Measurements from ENCODE around the gene AIP.
"Not testable (repeated sequence)": the region's sequence is repeated elsewhere in the genome, so short reads cannot be mapped to it uniquely, and the experiment has no call there.

The AIP gene

DNA sequence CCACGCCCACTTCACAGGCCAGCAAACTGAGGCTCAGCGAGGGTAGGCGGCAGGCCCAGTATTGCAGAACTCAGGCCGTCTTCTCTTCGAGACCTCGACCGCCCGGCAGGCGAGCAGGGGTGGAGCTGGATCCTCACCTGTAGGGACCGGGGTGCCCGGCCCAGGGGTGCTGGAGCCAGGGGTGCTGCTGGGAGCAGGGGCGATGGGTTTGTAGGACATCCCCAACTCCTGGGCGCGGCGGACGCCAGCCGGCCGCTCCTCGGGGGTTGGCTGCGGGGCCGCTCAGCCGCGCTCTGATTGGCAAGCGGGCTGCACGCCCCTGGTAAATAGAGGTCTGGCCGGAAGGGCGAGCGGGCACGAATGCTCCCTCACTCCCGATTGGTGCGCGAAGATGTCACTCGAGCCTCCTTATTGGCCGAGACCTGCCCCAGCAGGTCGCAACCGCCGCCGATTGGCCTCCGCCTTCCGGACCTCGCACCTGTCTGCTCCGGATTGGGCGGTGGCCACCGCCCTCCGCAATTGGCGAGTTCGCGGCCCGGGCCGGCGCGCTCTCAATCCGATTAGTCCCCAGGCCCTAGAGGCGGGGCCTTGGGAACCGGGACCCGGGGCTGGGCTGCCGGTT lies 25.1 kb downstream of the AIP start, which contains the start of gene CDK2AP2:
CDK2AP2 (minus strand) TSS at position 299 of the 622 bp plus-strand sequence; CDS start at position 219, 80 bp downstream.
- DNase-seq, result peak; percentile 100

DNA sequence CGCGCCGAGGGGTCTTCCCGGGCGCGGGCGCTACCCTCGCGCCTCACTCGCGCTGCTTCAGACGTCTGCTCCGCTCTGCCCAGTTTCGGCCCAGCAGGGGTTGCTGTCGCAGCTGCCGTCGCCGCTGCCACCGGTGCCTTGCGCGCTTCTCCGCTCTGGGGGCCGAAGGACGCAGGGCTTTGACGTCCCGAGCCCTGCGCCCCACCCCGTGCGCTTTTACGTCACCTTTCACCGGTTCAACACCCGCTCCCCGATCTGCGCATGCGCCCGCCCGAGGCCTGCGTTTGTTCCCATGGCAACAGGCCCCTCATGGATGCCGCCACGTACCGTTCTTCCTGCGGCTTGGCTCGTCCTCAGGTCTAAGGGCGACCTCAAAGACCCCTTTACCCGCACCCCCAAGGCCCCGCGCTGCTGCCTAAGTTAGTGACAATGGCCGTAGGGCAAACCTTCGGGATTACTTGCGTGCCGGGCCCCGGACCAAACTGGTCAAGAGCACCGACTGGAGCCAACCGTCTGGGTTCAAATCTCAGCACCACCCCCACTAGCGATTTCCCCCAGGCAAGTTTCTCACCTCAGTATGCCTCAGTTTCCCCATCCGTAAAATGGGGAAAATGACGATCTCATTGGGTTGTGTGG lies 25.8 kb downstream of the AIP start:
- peak; percentile 91 for DNase-seq

DNA sequence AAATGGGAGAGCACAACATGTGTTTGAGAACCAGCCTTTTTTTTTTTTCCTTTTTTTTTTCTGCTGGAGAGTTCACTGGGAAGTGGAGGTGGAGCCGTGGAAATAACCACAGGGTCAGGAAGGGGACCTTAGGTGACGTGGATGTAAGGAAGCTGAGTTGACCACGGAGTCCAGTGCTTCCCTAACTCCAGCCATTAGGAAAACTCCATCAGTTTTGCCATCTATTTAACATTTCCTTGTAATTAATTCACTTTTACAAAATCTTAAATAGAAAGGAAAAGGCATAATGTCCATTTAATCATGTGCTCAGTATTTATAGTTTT lies 27.2 kb downstream of the AIP start:
- no peak for DNase-seq

DNA sequence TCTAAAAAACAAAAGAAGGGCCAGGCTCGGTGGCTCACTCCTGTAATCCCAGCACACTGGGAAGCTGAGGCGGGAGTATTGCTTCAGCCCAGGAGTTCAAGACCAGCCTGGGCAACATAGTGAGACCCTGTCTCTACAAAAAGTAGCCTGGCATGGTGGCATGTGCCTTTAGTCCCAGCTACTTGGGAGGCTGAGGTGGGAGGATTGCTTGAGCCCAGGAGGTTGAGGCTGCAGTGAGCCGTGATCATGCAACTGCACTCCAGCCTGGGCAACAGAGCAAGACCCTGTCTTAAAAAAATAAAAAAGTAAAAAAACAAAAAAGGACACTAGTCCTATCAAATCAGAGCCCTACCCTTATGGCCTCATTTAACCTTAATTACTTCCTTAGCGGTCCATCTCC lies 28.7 kb downstream of the AIP start:
- not testable (repeated sequence) for DNase-seq

DNA sequence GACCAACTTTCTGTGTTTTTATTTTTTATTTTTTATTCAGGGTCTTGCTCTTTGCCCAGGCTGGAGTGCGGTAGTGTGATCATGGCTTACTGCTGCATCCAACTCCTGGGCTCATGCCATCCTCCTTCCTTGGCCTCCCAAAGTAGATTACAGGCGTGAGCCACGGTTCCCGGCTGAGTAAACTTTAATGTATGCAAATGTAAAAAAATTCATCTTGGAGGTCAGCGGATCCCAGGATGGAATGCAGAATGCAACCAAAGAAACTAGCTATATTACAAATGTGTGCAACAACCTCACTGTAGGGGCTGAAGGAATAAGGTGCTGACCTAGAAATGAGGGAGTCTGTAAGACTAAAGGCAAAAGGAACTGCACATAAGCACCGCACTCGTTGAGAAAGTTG lies 31.3 kb downstream of the AIP start:
- no peak for DNase-seq

DNA sequence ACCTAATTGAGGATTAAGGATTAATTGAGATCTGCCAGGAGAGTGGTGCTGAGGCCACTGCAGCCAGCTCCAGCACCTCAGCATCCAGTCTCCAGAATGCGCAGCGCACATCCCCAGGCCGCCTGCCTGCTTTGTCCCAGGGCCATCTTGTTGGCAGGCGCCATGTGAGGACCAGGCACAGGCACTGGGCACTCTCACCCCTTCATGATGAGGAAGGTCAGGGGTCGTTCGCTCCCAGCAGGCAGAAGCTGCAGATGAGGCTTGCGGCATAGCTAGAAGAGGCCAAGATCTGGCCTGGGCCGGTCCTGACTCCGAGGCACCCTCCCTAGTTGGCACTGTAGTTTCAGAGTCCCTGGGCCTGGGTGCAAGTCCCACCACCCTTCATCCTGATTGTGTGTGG lies 34.0 kb downstream of the AIP start:
- no peak for DNase-seq

DNA sequence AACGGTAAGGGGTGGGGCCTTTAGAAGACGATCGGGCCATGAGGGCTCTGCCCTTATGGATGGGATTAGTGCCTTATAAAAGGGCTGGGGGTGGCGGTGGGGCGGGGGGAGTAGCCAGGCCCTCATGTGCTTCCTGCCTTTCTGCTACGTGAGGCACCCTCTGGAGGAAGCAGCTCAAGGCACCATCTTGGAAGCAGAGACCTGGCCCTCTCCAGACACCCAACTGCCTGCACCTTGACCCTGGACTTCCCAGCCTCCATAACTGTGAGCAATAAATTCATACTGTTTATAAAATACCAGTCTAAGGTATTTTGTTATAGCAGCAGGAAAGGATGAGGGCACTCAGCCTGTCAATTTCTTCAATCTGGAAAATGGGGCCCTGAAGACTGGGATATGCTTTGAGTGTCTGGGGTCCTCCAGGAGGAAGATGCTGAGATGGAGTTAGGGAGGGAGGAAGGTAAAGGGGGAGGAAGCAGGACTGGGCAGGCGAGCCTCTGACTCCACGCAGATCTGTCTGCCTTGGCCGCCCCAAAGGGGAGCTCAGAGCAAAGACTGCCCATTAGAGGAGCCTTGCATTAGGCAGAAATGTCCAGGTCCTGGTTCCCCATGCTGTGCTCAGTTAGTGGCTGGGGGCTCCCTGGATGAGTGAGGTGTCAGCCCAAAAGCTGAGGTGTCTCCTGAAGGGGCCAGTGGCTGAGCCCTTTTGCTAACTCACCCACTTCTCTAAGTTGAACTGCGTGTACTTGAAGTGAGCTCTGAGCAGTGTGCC lies 35.1 kb downstream of the AIP start:
- no peak for DNase-seq

DNA sequence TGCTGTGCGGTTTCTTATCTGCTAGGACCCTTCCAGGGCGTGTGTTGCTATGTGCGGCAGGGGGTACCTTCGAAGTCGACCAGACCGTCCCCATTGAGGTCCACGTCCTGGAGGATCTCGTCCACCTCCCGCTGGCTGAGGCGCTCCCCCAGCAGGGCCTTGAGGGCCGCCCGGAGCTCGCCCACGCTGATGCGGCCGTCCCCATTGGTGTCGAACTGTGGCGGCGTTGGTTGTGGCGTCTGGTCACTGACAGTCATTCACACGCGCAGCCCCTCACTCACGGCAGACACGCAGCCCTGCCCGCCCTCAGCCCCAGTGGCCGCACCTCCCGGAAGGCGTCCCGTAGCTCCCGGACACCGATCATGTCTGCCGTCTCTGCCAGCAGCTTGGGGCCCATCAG lies 36.9 kb downstream of the AIP start:
- DNase-seq, result no peak

DNA sequence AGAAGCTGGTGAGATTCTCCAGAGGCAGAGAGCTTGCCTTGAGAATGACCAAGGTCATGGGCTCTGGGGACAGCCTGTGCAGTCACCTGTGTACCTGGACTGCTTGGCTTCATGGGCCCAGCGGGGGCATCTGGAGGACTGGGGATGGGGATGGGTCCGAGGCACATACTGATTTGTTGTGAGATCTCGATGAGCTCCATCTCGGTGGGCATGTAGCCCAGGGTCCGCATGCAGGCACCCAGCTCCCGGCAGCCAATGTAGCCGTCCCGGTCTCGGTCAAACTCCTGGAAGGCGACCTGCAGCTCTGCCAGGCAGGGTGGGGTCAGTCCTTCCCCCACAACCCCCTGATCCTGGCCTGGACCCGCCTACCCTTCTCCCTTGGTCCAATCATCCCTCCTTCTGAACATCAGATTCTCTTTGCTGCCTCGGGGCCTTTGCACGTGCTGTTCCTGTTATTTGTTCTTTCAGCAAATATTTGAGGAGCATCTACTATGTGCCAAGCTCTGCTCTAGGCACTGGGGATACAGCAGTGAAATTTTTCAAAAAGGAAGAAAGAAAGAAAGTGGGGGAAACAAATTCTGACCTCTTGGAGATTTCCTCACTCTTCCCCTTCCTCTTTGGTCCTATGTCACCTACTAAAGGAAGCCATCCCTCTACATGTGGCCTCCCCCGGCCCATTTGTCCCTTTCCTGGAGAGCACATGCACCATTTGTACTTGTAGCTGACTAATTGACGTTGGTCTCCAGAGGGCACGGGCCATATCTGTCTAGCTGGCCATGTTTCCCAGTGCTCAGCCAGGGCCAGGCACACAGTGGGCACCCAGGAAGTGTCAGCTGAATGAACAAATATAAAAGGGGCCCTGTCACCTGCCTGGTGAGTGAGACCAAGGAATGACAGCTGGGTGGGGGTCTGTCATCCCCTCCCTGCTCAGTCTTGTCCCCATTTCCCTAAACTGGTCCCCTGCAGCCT lies 38.3 kb downstream of the AIP start:
- no peak for DNase-seq

DNA sequence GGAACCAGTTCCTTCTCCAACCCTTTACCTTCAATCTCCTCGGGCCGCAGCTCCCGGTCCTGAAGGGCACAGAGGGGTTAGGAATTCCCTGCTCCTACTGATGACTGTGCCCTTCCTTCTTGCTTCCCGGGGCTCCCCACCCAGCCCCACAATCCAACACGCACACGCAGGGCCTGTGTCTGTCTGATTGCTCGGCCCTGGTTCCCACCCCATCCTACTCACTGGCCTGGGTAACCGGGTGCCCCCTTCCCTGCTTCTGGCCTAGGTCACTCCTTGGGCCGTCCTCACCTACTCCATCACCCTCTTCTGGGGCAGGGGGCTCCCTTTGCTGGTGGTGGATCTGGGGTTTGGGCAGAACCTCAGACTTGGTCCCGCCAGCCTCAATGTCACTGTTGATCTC lies 39.1 kb downstream of the AIP start:
- DNase-seq, result no peak

DNA sequence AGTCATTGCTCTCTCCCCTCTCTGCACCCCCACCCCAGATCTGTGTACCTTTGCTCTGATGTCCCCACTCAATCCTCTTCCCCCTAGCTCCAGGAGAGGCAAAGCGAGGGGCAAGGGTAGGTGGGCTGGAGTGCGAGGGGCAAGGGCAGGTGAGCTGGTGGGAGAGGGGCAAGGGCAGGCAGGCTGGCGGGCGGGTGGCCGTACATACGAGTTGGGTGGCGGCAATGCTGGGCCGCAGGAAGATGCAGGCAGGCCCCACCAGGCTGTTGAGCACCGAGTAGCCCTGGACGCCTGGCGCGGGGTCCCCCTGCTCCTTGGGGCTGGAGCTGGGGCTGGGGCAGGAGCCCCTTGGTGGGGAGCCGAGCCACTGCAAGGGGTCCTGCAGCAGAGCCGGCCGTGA lies 39.5 kb downstream of the AIP start:
- no peak for DNase-seq

DNA sequence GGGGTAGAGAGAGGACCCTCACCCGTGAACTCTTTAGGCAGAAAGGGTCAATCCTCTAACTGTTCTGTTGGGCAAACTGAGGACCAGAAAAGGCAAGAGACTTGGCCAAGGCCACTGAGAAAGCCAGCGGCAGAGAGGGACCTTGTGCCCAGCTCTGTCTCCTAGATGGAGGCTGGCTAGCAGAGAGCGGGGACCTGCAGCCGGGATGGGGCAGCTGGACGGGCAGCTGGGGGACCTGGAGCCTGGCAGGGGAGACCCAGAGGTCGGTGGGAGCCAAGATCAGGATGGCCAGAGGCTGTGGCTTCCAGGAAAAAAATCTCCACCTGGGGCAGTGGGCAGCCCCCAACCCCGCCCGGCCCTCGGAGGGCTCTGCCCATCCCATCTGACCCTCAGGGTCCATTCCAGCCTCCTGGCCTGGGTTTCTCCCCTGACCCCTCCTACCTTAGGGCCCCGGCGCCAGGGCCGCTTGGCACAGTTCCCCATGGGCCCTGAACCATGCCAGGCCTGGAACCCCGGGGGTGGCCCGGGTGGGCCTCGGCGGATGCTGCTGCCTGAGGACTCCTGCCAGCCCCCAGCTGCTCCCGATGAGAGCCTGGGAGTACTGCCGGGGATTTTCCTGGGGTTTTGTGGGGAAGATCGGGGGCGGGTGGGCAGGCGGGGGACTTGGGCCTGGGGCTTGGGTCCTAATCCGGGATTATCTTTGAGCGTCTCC lies 40.2 kb downstream of the AIP start, which contains the start of gene CABP2:
CABP2 (minus strand) TSS at position 603 of the 712 bp plus-strand sequence; CDS start at position 483, 120 bp downstream.
- DNase-seq, result no peak

DNA sequence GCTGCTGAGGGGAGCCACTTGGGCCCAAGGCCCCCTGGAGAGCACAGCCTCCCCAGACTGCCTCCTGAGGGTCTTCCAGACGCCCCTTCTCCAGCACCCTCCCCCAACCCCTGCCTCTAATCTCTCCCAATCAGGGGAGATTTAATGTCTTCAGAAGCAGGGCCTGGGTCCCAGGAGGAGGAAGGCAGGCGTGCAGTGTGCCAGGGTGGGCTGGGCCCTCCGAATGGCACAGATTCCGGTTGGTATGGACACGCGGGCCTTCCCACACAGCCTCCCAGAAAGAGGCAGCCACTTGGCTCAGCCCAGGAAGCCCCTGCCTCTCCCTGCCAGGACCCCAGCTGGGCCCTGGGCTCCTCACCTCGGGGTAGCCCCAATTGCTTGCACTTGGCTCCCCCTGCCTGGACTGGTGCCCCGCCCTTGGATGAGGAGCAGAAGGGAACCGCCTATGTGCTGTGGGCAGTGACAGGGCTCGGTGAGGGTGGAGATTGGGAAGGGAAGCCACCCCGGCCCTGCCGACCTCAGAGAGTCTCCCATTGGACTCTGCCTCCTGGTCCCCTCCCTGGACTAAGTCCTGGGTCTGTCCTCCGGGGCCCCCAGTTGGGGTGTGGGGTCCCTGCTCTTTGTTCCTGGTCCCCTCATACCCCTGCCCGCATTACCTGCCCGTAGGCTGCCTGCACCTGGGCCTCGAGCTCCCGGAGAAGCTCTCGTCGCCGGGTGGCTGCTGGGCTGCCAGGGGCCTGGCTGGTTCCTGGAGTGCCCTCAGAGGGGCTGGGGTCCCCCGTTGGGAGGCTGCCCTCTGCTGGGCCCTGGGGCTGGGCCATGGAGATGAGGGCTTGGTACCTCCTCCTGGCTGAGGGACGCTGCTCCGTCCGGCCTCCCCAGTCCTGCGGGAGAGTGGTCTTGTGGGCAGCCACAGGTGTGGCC lies 41.0 kb downstream of the AIP start:
- DNase-seq, result no peak

DNA sequence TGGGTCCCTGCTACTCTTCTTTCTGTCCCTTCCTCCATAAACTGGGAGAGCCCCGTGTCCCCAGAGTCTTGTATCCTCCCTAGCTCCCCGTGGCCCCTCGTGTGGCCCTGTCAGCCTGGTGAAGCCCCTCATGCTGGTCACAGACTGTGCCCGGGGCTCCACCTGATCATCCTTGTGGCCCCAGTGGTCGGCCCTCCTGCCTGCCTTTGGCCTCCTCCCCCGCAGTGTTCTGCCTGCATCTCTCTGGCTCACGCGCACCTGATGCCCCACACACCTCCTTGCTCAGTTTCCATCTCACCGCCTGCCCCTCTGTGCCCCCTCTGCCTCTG lies 41.6 kb downstream of the AIP start:
- DNase-seq, result no peak

DNA sequence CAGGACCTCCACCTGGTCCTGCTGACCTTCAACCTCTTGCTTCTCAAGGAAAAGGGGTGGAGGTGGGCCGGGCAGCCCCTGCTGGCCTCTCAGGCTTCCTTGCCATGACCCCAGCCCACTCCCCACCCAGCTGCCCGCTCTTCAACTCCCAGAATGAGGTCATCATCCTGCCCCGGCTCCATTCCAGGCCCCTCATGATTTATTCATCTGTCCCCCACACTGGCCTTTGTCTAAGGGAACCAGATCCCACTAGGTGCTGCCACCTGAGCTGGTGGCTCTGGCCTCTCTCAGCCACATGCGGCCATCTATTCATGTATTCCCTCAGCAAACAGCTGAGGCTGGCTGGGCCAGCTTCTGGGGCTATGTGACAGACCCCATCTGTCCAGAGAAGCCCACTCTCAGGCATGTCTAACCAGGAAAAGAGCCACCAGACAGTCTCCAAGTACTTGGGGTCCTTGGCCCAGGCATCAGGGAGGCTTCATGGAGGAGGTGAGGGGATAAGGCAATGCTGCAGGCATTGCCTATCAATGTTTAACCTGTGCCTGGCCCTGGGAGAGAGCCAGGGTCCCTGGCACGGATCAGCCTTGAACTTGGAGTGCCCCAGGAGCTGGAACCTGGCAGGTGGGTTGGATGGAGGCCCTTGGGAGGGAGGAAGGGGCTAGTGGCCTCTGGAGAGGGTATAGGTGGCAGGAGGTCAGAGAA lies 42.6 kb downstream of the AIP start:
- DNase-seq, result no peak

DNA sequence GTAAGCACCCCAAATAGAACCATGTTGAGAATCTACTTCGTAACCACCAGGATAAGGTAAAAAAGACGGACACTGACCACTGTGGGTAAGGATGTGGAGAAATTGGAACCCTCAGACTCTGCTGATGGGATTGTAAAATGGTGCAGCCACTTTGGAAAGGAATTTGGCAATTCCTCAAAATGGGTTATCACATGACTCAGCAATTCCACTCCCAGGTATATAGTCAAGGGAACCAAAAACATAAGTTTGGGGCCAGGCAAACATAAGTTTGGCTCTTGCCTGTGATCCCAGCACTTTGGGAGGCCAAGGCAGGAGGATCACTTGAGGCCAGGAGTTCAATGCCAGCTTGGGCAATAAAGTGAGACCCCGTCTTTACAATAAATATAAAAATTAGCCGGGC lies 45.5 kb downstream of the AIP start:
- DNase-seq, result peak; percentile 31

DNA sequence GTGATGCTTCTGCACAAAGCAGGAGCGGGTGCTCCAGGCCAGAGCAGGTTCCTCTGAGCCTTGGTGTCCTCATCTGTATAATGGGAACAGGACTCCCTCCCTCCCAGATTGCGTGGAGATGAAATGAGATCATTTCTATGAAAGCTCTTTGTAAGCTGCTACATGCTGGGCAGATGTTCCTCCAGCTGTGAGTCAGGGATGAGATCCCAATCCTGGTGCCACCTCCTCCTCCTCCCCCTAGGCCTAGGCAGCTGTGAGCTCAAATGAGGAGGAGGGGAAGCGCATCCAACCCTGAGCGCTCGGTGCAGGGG lies 47.4 kb downstream of the AIP start:
- no peak for DNase-seq

DNA sequence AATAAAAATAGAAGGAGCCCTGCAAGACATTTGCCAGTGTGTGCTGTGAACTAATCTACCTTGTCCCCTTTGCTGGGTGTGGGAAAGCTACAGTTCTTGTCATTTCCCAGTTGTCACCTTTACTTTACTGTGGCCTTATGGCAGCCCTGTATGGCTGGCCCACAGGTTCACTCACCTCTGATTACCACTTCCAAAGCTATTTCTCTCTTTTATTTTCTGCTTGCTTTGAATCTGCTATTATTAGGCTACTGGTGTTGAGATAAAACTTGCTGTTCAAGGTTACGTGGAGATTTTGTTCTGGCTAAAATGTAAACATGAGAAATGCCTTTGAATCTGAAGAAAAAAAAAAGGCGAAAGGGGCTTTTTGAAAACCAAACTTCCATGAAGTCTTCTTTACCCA lies 50.1 kb downstream of the AIP start:
- DNase-seq, result no peak

DNA sequence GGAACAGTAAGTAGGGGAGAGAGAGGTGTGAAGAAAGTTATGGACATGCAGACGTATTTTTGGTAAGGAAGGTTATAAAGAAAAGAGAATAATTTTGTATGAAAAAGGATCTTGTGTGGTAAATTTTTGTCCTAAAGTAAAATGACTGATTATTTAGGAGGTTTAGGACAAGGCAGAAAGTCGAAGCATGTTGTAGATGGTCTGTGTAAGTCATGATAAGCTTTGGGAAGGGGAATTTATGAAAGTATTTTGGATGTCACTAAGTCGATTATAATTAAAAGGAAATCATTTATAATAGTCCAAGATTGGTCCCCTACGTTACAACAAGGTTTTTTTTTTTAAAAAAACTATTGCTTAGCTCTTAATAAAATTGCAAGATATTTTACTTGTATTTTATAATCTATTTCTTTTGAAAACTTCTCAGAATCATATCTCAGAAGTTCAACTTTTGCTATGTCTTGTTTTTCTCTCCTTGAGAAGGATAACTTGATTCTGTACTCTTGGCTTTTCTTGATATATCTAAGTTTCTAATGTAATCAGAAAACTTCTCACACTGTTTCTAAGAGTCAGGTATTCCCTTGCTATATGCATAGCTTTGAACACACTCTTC lies 51.3 kb downstream of the AIP start:
- DNase-seq, result peak; percentile 11

DNA sequence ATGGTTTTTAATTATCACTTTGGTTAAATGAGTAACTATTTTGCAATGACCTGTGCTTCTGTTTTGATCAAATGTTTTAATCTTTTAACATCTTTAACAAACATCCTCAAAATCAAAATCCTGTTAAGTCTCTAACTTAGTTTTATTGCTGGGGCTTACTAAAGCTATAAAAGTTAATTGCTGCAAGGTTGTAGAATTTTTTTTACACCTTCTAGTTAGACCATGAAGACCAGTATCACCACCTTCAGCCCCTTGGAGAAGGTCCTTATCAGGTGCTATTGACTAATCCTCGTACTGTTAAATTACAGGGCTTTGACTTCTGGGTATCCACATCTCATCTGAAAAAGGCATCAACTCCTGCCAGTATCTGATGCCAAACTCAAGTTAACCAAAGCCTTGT lies 52.7 kb downstream of the AIP start:
- DNase-seq, result no peak
